Measurements from ENCODE around the gene CRACR2A. TPM values are rescaled to one million over a fixed set of nuclear protein-coding genes. Genes with fewer than 3 reads are reported as not detected.

The CRACR2A gene
- polyA plus RNA-seq, 1 experiment: 1.4 TPM

GRCh38 chr12:3592856-3593625, 159.9 kb downstream of the CRACR2A start:
- Histone ChIP-seq H3K27me3 (ENCODE audit: control insufficient read depth, insufficient read depth, low read length) (peaks cover 1% of the 10 kb centered on the region; the same call in 1 of the 2 replicates), H3K36me3 (ENCODE audit: control insufficient read depth, insufficient read depth, low read length) (no peaks in the 10 kb centered on the region), H3K4me3 (ENCODE audit: low read depth, low read length) (no peak overlapping the region)
- ChIA-PET POLR2A (no interaction called here), CTCF (no interaction called here)
- no peak for DNase-seq (ENCODE audit: low read depth)
- TF ChIP-seq CTCF (IDR thresholded peaks at IDR 0.05; ENCODE audit: insufficient read depth, low read depth, low read length): no peak

- POLR2A ChIA-PET: no interaction called here
Measured at GRCh38 chr12:3589745-3590144, 163.2 kb downstream of the CRACR2A start.

GRCh38 chr12:3587402-3588013, 165.4 kb downstream of the CRACR2A start:
- H3K4me3 ChIP-seq (ENCODE audit: low read depth, low read length): no peak overlapping the region
- H3K27me3 ChIP-seq (ENCODE audit: control insufficient read depth, insufficient read depth, low read length): peaks cover 1% of the 10 kb centered on the region; the same call in 1 of the 2 replicates
- no peak for TF ChIP-seq CTCF (IDR thresholded peaks at IDR 0.05; ENCODE audit: insufficient read depth, low read depth, low read length)
- ChIA-PET POLR2A (no interaction called here), CTCF (no interaction called here)
- H3K36me3 ChIP-seq (ENCODE audit: control insufficient read depth, insufficient read depth, low read length): no peaks in the 10 kb centered on the region
- DNase-seq (ENCODE audit: low read depth): no peak

More at GRCh38 chr12:3589745-3590144, 163.2 kb downstream of the CRACR2A start:
- Histone ChIP-seq H3K4me3 (ENCODE audit: low read depth, low read length) (no peak overlapping the region), H3K36me3 (ENCODE audit: control insufficient read depth, insufficient read depth, low read length) (no peaks in the 10 kb centered on the region), H3K27me3 (ENCODE audit: control insufficient read depth, insufficient read depth, low read length) (peaks cover 1% of the 10 kb centered on the region; the same call in 1 of the 2 replicates)
- CTCF ChIA-PET: no interaction called here
- TF ChIP-seq CTCF (IDR thresholded peaks at IDR 0.05; ENCODE audit: insufficient read depth, low read depth, low read length): no peak
- DNase-seq (ENCODE audit: low read depth): no peak

- no peak for TF ChIP-seq CTCF (IDR thresholded peaks at IDR 0.05; ENCODE audit: insufficient read depth, low read depth, low read length)
- POLR2A ChIA-PET: no interaction called here
- DNase-seq (ENCODE audit: low read depth): no peak
- Histone ChIP-seq H3K27me3 (ENCODE audit: control insufficient read depth, insufficient read depth, low read length) (0 out of 2 replicates have a peak, but pooled peaks cover under 1% of the 10 kb centered on the region), H3K4me3 (ENCODE audit: low read depth, low read length) (no peak overlapping the region), H3K36me3 (ENCODE audit: control insufficient read depth, insufficient read depth, low read length) (no peaks in the 10 kb centered on the region)
- CTCF ChIA-PET: no interaction called here
Measured at GRCh38 chr12:3583656-3584334, 169.1 kb downstream of the CRACR2A start.

GRCh38 chr12:3580094-3580749, 172.7 kb downstream of the CRACR2A start:
- POLR2A ChIA-PET: no interaction called here
- H3K4me3 ChIP-seq (ENCODE audit: low read depth, low read length): no peak overlapping the region
- H3K36me3 ChIP-seq (ENCODE audit: control insufficient read depth, insufficient read depth, low read length): no peaks in the 10 kb centered on the region
- no peak for DNase-seq (ENCODE audit: low read depth)
- TF ChIP-seq CTCF (IDR thresholded peaks at IDR 0.05; ENCODE audit: insufficient read depth, low read depth, low read length): no peak
- peaks cover 3% of the 10 kb centered on the region for H3K27me3 ChIP-seq (ENCODE audit: control insufficient read depth, insufficient read depth, low read length)
- CTCF ChIA-PET: no interaction called here

Data from BJ (cell line).